WTC11 (cell line): Measurements from ENCODE around the gene DPPA5. TPM values are rescaled to one million over a fixed set of nuclear protein-coding genes. Genes with fewer than 3 reads are reported as not detected.

Experiments
- ATAC-seq: fragments of 200-7000 bp; cut with Tn5 transposase; 2 replicates; pipeline ENCODE4 v1.10.0; 2021; ENCODE audit warnings: mild to moderate bottlenecking, moderate library complexity
- CTCF ChIA-PET: fragments of 300-600 bp; sonication (Branson Sonifier 250); formaldehyde crosslinking; loops from one replicate; lab custom pipeline; 2021; ENCODE audit warnings: antibody characterized with exemption; lab: Charles Lee
- POLR2A ChIA-PET: fragments of 350-600 bp; sonication (Branson Sonifier 250); formaldehyde crosslinking; loops from one replicate; lab custom pipeline; 2021; ENCODE audit warnings: antibody characterized with exemption; lab: Charles Lee
- DNase-seq: peaks from one replicate; pipeline ENCODE4 v3.0.0; 2021; ENCODE audit warnings: low spot score
- H3K27ac Mint-ChIP-seq: 2 replicates; pipeline ENCODE4 v1.8.0; 2021; ENCODE audit warnings: mixed read lengths
- H3K27me3 Mint-ChIP-seq: 2 replicates; pipeline ENCODE4 v1.8.0; 2021; ENCODE audit warnings: low read depth, mild to moderate bottlenecking, moderate library complexity, mixed read lengths
- H3K36me3 Mint-ChIP-seq: 2 replicates; pipeline ENCODE4 v1.8.0; 2021; ENCODE audit warnings: mixed read lengths
- H3K4me1 Mint-ChIP-seq: 2 replicates; pipeline ENCODE4 v1.8.0; 2022; ENCODE audit warnings: mixed read lengths
- H3K4me3 Mint-ChIP-seq: 2 replicates; pipeline ENCODE4 v1.8.0; 2021; ENCODE audit warnings: mild to moderate bottlenecking, moderate library complexity, mixed read lengths
- H3K9me3 Mint-ChIP-seq: 2 replicates; pipeline ENCODE4 v1.8.0; 2021; ENCODE audit warnings: mixed read lengths
- ETV6 ChIP-seq: sonication (generic); formaldehyde crosslinking; IDR thresholded peaks from 2 replicates; pipeline ENCODE4 v1.8.1; 2022; ENCODE audit warnings: mild to moderate bottlenecking, missing genetic modification reagents
- FOXP1 ChIP-seq: sonication (generic); formaldehyde crosslinking; IDR thresholded peaks from 2 replicates; pipeline ENCODE4 v1.8.0; 2022; ENCODE audit warnings: missing genetic modification reagents, mild to moderate bottlenecking, moderate library complexity, borderline replicate concordance
- NFYB ChIP-seq: sonication (generic); formaldehyde crosslinking; conservative IDR thresholded peaks from 2 replicates; pipeline ENCODE4 v1.8.0; 2022; ENCODE audit warnings: low read depth, missing genetic modification reagents
- SOX15 ChIP-seq: fragments of 250-450 bp; sonication (Bioruptor Pico); IDR thresholded peaks from 2 replicates; pipeline ENCODE4 v1.9.0; 2021; ENCODE audit warnings: mild to moderate bottlenecking
- ZNF121 ChIP-seq: sonication (generic); formaldehyde crosslinking; IDR thresholded peaks from 2 replicates; pipeline ENCODE4 v1.8.0; 2023; ENCODE audit warnings: missing genetic modification reagents
- total RNA-seq: library from RNA; stranded (reverse); gene quantifications from 3 replicates; pipeline ENCODE4 v1.2.3, GENCODE V29; 2021
- TF ChIP-seq, protein P1 (sequence below): sonication (generic); formaldehyde crosslinking; IDR thresholded peaks from 2 replicates; pipeline ENCODE4 v1.8.0; 2022; ENCODE audit warnings: mild to moderate bottlenecking, missing genetic modification reagents
- TF ChIP-seq, protein P2 (sequence below): sonication (generic); formaldehyde crosslinking; IDR thresholded peaks from 2 replicates; pipeline ENCODE4 v1.8.1; 2022; ENCODE audit warnings: mild to moderate bottlenecking, missing genetic modification reagents, moderate library complexity, borderline replicate concordance
- TF ChIP-seq, protein P3 (sequence below): sonication (generic); formaldehyde crosslinking; IDR thresholded peaks from 2 replicates; pipeline ENCODE4 v1.8.1; 2023; ENCODE audit warnings: mild to moderate bottlenecking, missing genetic modification reagents
- TF ChIP-seq, protein P4 (sequence below): sonication (generic); formaldehyde crosslinking; conservative IDR thresholded peaks from 2 replicates; pipeline ENCODE4 v1.8.1; 2023; ENCODE audit warnings: mild to moderate bottlenecking, low read depth, missing genetic modification reagents, moderate library complexity
- TF ChIP-seq, protein P5 (sequence below): sonication (generic); formaldehyde crosslinking; IDR thresholded peaks from 2 replicates; pipeline ENCODE4 v1.8.0; 2022; ENCODE audit warnings: mild to moderate bottlenecking, missing genetic modification reagents
- TF ChIP-seq, protein P6 (sequence below): sonication (generic); formaldehyde crosslinking; IDR thresholded peaks from 2 replicates; pipeline ENCODE4 v1.8.0; 2023; ENCODE audit warnings: mild to moderate bottlenecking, missing genetic modification reagents
- TF ChIP-seq, protein P7 (sequence below): sonication (generic); formaldehyde crosslinking; IDR thresholded peaks from 2 replicates; pipeline ENCODE4 v1.8.0; 2023; ENCODE audit warnings: missing genetic modification reagents, mild to moderate bottlenecking, borderline replicate concordance

DPPA5 gene
- total RNA-seq, 1 experiment from 2014 or later: 6.7 TPM

DNA sequence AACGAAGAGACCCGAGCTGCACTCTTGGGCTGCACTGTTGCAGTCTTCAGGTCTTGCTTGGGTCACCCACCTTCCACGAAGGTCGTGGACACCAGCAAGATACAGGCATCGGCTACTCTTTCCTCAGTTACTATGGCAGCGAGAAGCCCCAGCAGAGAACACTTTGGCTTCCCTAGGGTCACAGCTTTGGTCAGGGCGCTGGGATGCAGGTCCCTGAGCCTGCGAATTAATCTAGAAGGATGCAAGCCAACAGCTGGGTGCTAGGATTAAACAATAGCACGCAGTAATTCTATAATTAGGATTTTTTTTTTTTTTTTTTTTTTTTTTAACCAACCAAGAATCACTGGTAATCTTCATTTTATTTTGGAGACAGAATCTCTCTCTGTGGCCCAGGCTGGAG, 10.5 kb upstream of the DPPA5 start (continued):
- TF ChIP-seq, protein P1, sequence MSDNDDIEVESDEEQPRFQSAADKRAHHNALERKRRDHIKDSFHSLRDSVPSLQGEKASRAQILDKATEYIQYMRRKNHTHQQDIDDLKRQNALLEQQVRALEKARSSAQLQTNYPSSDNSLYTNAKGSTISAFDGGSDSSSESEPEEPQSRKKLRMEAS (CRISPR knock-in tag): no peak
- TF ChIP-seq ETV6 (CRISPR knock-in tag): no peak
- TF ChIP-seq SOX15 (CRISPR knock-in tag): no peak
- TF ChIP-seq, all 79 proteins: peak for 0

DNA sequence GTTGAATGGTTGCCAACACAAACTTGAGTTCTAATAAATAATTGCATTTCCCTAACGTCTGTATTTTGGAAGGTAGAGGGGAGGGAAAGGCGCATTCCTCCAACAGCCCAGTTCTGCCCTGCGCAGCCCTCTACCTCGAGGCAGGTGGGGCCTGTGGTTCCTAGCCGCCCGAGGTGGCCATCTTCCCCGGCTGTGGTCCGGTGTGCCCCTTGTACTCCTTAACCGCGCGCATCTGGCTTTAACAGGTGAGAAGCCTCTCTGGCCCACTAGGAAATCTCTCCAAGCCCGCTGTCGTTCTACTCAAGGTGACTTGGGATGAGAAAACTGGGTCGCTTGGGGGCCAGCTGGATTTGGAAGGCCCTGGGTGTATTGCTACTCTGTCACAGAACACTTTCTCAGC, 10.0 kb upstream of the DPPA5 start:
- CTCF ChIA-PET: interaction anchor here (1.7 to 1.9 kb wide), 2 partner anchors 15 to 78 kb away, joined by 3 to 5 read pairs; no protein-coding TSS in a partner anchor
- DNase-seq (no peak), ATAC-seq (no peak; the same call in 1 of the 2 replicates)
- Mint-ChIP-seq H3K36me3 (no peaks in the 10 kb centered on the region), H3K27ac (no peak overlapping the region), H3K27me3 (peaks cover 5% of the 10 kb centered on the region; the same call in 1 of the 2 replicates), H3K9me3 (no peaks in the 10 kb centered on the region), H3K4me3 (no peak overlapping the region), H3K4me1 (peaks cover 12% of the 10 kb centered on the region)
- no peak for TF ChIP-seq FOXP1 (CRISPR knock-in tag)
- TF ChIP-seq, protein P2, sequence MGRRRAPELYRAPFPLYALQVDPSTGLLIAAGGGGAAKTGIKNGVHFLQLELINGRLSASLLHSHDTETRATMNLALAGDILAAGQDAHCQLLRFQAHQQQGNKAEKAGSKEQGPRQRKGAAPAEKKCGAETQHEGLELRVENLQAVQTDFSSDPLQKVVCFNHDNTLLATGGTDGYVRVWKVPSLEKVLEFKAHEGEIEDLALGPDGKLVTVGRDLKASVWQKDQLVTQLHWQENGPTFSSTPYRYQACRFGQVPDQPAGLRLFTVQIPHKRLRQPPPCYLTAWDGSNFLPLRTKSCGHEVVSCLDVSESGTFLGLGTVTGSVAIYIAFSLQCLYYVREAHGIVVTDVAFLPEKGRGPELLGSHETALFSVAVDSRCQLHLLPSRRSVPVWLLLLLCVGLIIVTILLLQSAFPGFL (CRISPR knock-in tag): no peak
- TF ChIP-seq ZNF121: no peak
- TF ChIP-seq, protein P3, sequence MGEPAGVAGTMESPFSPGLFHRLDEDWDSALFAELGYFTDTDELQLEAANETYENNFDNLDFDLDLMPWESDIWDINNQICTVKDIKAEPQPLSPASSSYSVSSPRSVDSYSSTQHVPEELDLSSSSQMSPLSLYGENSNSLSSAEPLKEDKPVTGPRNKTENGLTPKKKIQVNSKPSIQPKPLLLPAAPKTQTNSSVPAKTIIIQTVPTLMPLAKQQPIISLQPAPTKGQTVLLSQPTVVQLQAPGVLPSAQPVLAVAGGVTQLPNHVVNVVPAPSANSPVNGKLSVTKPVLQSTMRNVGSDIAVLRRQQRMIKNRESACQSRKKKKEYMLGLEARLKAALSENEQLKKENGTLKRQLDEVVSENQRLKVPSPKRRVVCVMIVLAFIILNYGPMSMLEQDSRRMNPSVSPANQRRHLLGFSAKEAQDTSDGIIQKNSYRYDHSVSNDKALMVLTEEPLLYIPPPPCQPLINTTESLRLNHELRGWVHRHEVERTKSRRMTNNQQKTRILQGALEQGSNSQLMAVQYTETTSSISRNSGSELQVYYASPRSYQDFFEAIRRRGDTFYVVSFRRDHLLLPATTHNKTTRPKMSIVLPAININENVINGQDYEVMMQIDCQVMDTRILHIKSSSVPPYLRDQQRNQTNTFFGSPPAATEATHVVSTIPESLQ (CRISPR knock-in tag): no peak
- TF ChIP-seq NFYB (CRISPR knock-in tag): no peak
- POLR2A ChIA-PET: no interaction called here

DNA sequence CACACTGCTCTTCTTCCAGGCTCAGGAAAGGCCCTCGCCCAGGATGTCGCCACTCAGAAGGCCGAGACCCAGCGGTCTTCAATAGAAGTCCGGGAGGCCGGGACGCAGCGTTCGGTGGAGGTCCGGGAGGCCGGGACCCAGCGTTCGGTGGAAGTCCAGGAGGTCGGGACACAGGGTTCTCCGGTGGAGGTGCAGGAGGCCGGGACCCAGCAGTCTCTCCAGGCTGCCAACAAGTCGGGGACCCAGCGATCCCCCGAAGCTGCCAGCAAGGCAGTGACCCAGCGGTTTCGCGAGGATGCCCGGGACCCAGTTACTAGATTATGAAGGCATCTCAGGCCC, 9.4 kb upstream of the DPPA5 start:
- DNase-seq (no peak), ATAC-seq (no peak)
- Mint-ChIP-seq H3K36me3 (no peaks in the 10 kb centered on the region), H3K27ac (no peak overlapping the region), H3K4me1 (peaks cover 7% of the 10 kb centered on the region), H3K27me3 (no peaks in the 10 kb centered on the region), H3K9me3 (no peaks in the 10 kb centered on the region), H3K4me3 (no peak overlapping the region)
- ChIA-PET CTCF (no interaction called here), POLR2A (no interaction called here)
- TF ChIP-seq, protein P4, sequence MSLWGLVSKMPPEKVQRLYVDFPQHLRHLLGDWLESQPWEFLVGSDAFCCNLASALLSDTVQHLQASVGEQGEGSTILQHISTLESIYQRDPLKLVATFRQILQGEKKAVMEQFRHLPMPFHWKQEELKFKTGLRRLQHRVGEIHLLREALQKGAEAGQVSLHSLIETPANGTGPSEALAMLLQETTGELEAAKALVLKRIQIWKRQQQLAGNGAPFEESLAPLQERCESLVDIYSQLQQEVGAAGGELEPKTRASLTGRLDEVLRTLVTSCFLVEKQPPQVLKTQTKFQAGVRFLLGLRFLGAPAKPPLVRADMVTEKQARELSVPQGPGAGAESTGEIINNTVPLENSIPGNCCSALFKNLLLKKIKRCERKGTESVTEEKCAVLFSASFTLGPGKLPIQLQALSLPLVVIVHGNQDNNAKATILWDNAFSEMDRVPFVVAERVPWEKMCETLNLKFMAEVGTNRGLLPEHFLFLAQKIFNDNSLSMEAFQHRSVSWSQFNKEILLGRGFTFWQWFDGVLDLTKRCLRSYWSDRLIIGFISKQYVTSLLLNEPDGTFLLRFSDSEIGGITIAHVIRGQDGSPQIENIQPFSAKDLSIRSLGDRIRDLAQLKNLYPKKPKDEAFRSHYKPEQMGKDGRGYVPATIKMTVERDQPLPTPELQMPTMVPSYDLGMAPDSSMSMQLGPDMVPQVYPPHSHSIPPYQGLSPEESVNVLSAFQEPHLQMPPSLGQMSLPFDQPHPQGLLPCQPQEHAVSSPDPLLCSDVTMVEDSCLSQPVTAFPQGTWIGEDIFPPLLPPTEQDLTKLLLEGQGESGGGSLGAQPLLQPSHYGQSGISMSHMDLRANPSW (CRISPR knock-in tag): no peak
- TF ChIP-seq, protein P5, sequence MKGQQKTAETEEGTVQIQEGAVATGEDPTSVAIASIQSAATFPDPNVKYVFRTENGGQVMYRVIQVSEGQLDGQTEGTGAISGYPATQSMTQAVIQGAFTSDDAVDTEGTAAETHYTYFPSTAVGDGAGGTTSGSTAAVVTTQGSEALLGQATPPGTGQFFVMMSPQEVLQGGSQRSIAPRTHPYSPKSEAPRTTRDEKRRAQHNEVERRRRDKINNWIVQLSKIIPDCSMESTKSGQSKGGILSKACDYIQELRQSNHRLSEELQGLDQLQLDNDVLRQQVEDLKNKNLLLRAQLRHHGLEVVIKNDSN (CRISPR knock-in tag): no peak
- TF ChIP-seq, protein P6, sequence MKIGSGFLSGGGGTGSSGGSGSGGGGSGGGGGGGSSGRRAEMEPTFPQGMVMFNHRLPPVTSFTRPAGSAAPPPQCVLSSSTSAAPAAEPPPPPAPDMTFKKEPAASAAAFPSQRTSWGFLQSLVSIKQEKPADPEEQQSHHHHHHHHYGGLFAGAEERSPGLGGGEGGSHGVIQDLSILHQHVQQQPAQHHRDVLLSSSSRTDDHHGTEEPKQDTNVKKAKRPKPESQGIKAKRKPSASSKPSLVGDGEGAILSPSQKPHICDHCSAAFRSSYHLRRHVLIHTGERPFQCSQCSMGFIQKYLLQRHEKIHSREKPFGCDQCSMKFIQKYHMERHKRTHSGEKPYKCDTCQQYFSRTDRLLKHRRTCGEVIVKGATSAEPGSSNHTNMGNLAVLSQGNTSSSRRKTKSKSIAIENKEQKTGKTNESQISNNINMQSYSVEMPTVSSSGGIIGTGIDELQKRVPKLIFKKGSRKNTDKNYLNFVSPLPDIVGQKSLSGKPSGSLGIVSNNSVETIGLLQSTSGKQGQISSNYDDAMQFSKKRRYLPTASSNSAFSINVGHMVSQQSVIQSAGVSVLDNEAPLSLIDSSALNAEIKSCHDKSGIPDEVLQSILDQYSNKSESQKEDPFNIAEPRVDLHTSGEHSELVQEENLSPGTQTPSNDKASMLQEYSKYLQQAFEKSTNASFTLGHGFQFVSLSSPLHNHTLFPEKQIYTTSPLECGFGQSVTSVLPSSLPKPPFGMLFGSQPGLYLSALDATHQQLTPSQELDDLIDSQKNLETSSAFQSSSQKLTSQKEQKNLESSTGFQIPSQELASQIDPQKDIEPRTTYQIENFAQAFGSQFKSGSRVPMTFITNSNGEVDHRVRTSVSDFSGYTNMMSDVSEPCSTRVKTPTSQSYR (CRISPR knock-in tag): no peak
- TF ChIP-seq, protein P7, sequence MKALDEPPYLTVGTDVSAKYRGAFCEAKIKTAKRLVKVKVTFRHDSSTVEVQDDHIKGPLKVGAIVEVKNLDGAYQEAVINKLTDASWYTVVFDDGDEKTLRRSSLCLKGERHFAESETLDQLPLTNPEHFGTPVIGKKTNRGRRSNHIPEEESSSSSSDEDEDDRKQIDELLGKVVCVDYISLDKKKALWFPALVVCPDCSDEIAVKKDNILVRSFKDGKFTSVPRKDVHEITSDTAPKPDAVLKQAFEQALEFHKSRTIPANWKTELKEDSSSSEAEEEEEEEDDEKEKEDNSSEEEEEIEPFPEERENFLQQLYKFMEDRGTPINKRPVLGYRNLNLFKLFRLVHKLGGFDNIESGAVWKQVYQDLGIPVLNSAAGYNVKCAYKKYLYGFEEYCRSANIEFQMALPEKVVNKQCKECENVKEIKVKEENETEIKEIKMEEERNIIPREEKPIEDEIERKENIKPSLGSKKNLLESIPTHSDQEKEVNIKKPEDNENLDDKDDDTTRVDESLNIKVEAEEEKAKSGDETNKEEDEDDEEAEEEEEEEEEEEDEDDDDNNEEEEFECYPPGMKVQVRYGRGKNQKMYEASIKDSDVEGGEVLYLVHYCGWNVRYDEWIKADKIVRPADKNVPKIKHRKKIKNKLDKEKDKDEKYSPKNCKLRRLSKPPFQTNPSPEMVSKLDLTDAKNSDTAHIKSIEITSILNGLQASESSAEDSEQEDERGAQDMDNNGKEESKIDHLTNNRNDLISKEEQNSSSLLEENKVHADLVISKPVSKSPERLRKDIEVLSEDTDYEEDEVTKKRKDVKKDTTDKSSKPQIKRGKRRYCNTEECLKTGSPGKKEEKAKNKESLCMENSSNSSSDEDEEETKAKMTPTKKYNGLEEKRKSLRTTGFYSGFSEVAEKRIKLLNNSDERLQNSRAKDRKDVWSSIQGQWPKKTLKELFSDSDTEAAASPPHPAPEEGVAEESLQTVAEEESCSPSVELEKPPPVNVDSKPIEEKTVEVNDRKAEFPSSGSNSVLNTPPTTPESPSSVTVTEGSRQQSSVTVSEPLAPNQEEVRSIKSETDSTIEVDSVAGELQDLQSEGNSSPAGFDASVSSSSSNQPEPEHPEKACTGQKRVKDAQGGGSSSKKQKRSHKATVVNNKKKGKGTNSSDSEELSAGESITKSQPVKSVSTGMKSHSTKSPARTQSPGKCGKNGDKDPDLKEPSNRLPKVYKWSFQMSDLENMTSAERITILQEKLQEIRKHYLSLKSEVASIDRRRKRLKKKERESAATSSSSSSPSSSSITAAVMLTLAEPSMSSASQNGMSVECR (CRISPR knock-in tag): no peak
- TF ChIP-seq, protein P2 (CRISPR knock-in tag): no peak
